Right lung (tissue), 5 donors: ENCODE results near the gene LDAH. TPM values are rescaled to one million over a fixed set of nuclear protein-coding genes. Genes with fewer than 3 reads are reported as not detected.

Source experiments
- DNase-seq, 2 donors: peaks; one replicate each; pipeline ENCODE4 v3.0.0-alpha.2; 2013
- polyA plus RNA-seq, 5 donors: library from polyadenylated mRNA; unstranded; fragments of 120-200 nt; gene quantifications; one replicate each; pipeline versions ENCODE4 v1.2.1 to v1.2.3, GENCODE V29; 2013; ENCODE audit warnings: inconsistent platforms in 1 of 5, low replicate concordance in 1 of 5; ENCODE audit not compliant: insufficient read length in 5 of 5, insufficient read depth in 1 of 5

The LDAH gene
- polyA plus RNA-seq, 5 donors = 17.9 to 27.3 (median 25.0) TPM

DNA sequence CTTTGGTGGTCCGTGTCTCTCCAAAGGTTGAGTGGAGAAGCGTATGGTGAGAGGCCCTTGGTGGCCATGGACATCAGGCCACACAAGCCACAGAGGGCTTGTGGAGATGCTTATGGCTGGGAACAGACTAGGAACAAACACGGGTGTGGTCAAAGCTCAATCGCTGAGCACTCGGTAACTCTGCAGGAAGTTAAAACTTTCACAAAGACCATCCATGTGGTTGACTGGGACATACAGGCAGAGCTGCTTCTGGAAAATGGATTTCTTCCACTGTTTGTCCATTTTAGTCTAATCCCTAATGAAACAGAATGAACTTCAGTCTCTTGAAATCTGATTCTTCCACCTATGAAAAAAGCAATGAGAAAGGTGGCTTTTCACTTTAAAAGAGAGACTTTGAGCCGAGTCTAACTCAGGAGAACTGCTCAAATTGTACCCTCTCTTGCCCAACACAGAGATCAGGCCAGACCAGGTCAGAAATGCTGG, 138.3 kb downstream of the LDAH start:
- DNase-seq = no peak

DNA sequence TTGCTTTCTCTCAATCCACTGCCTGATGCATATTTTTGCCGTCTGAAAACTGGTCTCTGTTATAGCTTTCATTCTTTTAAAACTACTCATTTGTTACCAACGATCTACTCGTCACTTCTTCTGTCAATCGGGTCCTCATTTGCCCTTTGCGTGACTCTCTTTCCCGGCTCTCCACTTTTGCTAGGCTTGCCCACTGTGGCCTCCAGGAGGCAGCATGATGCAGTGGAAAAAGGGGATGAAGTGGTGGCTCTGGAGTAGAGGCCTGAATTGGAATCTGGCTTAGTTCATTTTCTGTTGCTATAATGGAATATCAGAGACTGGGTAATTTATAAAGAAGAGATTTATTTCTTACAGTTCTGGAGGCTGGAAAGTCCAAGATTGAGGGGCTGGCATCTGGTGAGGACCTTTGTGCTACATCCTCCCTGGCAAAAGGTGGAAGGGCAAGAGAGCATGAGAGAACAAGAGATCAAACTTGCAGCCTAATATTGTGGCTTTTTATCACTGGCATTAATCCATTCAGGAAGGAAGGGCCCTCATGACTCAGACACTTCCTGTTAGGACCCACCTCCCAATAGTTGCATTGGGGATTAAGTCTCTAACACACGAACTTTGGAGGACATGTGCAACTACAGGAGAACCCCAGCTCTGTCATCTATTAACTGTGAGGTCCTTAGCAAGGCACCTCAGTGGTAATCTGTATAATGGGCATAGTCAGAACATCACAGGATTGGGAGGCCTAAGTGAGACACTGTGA, 140.6 kb downstream of the LDAH start:
- no peak for DNase-seq

DNA sequence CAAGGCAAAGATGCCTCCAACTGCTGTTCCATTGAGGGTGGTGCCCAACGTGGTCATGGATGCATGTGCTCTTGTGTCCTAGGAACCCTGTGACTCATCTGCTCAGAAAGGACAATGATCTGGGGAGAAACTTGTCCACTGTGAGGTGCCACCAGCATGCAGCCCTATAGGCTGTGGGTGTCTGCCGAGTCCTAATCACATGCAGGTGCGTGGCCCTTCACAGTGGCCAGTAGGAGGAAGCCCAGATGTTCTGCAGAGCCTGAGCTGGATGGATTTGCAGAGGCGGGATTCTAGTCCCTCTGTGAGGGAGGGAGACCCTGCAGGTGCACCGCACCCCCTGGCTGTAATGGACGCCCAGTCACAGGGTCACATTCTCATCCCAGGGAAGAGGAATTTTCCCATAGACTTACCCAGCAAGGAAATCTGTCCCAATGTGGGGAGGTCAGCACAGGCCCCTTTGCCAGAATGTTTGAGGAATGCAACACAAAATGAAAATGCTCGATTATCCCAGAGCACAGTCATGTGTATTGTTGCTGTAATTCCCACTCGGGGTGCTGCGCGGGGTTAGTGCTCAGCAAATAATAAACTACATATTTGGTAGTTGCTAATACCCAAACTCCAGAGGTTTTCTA, 142.0 kb downstream of the LDAH start:
- DNase-seq = no peak

DNA sequence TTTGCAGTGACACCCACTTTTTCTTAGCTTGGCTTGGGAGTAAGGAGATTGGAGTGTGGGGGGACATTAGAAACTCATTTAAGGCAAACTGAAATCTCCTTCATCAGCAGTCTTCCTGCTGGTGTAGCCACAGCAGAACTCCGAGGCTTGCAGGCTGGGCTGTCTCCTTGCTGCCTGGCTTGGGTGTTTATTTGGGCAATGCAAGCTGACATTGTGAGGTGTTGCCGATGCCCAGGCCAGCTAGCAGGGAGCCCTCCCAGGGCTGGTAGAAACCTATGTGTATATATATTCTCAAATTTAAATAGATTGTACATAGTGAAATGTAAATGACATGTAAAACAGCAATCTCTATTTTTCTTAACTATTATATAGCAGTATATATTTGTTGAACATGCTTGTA, 144.1 kb downstream of the LDAH start:
- DNase-seq = no peak

DNA sequence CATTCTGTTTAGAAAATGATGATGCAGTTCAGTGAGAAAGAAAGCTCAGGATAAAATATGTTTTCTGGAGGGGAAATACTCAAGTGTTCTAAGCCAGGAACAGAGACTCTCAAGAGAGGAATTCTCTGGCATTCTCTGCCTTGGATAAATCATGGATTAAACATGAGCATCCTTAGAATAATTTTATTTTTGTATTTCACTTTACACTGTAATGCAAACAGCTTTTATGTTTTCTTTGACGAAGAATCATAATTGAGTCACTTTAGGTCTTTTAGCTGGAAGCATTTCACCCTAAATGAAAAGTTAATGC, 144.9 kb downstream of the LDAH start:
- no peak for DNase-seq

DNA sequence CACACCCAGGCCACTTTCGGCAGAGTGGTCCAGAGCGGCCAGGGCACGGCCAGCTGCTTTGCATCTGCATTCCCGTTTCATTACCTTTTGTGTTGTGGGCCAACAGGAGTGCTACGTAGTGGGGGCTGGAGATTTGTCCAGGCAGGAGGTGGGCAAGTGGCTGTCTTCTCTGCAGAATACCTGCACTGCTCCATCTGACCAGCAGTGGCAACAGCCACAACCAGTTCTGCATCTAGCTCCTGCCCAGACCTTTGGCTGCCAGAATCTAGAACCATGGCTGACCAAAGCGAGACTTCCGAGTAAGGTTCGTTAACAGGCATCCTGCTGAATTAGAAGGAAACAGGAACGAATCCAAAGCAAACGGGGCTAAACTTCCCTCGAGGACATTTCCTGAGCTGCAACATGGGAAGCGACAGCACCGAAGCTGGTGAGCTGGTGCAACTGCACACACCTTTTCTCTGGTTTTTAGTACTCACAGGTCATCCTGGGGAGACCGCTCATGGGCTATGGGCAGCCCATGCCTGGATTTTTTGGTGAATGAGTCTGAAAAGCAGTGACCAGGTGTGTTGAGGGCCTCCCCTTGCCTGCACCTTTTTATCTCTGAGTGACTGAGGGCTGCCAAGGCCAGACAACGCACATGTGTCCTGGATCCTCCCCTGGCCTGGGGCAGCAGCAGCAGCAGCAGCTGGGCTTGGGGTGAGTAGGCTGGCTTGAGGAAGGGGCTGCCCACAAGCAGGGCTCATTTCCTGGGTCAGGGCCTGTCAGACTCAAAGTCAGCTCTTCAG, 145.4 kb downstream of the LDAH start:
- DNase-seq = no peak

DNA sequence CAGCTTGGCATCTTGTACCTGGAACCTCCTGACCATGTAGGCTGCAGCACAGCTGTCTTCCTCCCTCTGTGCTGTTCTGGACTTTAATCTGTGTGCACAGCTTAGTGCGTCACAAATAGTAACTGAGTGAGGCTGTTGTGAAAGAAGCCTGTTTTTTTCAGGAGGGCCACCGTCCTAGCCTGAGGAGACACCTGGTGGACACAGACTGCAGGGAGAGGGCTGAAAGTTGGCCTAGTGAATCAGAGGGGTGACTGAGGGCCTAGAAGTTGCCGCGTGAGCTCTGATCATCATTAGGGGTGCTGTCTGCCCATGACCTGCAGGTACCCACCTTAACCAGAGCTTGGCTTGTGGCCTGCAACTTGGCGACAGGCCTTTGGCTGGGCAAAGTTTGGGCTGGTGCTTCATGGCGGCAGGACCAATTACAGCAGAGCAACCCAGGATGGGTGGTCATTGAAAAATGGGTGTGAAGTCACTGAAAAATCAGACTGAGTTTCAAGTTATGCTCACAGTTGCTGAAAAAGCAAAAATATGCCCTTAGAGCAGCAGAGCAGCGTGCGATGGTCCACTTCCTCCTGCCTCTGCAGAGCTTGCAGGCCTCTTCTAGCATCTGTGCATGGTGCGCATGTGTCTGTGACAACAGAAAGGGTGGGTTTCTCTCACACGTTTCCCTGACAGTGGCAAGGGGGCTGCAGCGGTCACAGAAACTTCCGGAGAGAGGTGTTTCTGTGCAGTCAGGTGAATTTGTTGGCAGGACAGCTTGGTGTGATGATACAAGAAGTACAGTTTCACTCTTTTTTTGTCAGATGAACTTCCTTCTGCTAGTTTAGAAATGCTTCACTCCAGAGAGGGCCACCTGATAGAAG, 146.3 kb downstream of the LDAH start:
- DNase-seq = no peak

DNA sequence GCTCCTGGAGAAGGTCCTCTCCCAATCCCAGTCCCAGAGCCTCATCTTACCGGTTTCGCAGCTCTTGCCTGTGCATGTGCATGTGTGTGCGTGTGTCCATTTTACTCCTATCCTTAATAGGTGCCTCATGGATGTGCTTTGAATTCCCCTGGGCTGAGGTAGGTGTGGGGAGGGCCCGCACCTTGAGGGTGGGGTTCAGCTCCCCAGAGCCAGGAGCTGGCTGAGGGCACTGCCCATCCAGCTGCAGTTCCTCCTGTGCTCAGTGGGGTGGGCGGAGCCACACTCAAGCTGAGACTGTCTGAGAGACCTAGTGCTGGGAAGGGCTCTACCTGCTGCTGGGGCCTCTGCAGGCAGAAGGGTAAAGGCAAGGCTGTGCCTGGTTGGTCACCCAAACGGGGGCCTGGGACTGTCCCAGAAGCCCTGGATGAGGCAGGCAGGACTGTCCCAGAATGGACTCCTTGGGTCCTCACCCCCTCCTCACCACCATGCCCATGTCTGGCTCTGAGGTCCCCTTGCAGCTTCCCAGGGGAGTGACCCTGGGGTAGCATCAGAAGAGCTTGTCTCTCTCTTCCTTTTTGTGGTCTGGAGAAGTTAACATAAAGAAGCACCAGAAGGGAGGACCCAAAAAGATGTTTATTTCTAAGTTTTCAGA, 147.1 kb downstream of the LDAH start:
- no peak for DNase-seq

DNA sequence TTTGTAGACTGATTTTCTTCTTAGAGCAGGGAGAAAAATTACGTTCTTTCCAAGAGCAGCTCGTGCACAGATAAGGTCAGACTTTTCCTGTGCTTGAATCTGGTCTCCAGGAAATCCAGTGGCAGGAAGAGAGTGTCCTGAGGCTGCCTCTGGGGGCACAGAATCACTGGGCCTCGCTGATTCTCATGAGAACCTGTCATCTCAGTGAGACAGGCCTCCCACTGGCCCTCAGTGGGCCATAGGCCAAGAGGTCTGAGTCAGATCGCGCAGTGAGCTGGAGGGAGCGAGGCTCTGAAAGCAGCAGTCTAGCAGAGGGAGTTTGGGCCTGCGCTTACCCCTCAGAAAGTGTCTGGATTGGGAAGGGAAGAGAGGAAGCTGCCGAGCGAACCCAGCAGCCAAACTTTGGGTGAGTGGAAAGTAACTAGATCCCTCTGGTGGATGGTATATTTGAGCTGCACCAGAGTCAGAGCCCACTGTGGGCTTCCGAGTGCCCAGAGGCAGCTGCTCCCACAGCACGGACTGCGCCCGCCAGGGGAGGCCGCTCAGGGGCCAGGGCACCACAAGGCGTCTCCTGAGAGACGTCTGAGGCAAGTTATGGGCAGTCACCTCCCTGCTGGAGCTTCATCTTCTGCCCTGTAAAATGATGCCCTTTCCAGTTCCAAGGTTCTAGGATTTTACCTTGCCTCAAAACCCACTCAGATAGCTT, 147.8 kb downstream of the LDAH start:
- DNase-seq = no peak

DNA sequence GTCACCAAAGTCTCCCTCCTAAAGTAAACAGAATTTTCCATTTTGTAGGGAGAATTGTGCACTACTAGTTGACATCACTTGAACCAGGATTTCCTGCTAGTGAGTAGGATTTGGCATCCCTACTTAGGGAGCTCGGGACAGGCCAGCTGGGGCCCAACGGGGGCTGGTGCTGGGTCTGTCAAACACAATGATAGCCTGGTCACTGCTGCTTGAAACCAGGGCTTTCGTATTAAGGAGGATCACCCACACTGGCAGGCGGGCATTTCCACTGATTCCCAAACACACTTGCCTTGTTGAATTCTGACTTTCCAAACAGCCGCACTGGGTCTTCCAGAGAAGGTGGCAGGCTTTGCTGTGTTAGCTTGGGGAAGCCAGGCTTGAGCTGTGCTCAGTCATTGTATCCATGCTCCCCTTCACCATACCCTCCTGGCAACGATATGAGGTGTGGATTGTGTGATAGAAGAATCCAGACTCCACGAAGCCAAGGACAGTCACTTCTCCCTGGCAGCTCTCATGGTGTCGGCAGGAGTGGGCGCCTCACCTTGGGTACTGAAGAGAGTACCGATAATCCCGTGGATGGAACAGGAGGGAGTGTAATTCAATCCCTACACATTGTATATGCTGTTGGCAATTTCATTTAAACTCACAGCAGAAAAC, 148.5 kb downstream of the LDAH start:
- DNase-seq = no peak

DNA sequence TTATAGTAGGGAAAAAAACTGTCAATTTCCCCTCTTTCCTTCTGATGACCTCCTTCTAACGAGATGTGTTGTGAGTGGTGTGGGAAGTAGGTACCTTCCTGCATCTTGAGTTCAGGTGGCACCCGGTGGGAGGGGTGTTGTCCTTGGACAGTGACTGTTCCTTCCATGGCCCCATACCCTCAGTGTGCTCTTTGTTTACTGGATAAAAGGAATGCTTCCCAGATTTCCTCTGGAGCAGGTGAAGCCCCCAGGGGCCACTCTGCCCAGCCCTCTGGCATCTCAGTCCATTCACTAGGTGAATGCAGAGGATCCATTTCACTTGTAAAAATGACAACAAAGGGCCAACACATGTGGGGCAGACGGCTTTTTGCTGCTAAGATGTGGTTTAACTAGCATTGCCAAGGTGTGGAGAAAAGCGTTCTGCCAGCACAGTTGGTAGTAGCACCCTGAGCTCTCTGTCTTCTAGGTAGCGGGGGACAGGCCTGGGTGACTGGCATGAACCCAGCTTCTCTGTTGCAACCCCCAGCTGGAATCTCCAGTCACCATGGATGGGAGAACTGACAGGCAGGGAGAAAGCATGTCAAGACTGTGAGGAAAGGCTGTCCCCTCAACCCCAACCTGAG, 149.1 kb downstream of the LDAH start:
- no peak for DNase-seq

DNA sequence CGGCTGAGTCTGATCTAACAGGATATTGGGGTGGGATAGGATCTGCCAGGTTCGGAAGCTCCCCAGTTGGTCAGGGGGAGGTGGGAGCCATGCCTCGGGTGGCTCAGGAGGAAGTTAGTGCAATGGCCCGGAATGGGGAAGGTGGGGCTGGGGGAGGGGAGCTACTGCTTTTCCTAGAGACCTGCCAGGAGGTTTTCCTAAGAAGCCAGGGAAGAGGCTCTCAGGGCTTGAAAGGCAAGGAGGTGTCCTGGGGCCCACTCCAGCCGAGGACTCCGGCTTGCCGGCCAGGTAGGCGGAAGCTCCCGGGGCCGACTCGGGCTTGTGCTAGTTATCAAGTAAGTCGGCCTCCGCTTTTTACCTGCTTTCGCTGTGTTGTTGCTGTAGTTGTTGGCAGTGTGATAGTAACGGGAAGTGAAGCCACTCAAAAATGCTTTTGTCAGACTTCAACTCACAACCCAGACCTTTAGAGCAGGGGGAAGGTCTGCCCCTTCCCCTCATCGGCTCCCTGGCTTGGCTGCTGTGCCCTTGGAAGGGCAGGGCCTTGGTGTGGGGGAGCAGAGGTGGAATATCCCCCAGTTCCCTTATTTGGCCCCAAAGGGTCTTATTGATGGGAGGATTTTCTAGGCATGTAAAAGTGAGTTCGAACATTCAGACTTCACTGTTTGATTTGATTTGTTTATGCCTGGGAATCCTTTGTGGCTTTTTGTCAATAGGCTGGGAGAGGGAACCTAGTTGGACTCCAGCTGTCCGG, 150.5 kb downstream of the LDAH start:
- DNase-seq = no peak

DNA sequence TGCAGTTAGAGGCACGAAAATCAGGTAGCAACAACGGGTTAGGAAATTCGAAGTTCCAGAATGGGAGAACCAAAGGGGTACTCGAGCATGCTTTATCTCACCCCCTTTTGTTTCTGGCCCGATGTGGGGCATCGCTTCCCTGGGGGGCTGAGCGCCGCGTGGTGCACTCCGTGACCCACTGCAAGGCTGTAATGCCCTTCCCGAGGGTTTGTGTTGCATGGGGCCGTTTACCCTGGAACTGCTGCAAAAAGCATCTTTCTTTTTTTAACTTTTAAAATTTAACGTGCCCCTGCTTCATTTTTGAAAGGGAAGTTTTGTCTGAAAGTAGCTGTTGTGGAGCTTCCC, 151.2 kb downstream of the LDAH start:
- no peak for DNase-seq

DNA sequence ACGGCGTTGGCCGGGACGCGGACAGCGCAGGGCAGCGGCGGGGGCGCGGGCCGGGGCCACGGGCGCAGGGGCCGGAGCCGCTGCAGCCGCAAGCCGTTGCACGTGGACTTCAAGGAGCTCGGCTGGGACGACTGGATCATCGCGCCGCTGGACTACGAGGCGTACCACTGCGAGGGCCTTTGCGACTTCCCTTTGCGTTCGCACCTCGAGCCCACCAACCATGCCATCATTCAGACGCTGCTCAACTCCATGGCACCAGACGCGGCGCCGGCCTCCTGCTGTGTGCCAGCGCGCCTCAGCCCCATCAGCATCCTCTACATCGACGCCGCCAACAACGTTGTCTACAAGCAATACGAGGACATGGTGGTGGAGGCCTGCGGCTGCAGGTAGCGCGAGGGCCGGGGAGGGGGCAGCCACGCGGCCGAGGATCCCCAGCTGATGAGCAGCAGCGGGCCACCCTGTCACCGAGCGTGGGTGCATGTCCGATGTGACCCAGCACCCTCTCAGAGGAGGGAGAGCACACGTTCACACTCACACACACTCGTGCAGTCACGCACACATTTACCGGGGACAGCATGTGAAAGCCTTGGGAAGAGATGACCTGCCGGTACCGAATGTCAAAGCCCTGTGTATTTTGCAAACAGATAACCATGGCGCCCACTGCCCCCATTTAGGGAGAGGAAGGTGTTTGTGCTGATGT, 151.7 kb downstream of the LDAH start:
- DNase-seq = no peak

DNA sequence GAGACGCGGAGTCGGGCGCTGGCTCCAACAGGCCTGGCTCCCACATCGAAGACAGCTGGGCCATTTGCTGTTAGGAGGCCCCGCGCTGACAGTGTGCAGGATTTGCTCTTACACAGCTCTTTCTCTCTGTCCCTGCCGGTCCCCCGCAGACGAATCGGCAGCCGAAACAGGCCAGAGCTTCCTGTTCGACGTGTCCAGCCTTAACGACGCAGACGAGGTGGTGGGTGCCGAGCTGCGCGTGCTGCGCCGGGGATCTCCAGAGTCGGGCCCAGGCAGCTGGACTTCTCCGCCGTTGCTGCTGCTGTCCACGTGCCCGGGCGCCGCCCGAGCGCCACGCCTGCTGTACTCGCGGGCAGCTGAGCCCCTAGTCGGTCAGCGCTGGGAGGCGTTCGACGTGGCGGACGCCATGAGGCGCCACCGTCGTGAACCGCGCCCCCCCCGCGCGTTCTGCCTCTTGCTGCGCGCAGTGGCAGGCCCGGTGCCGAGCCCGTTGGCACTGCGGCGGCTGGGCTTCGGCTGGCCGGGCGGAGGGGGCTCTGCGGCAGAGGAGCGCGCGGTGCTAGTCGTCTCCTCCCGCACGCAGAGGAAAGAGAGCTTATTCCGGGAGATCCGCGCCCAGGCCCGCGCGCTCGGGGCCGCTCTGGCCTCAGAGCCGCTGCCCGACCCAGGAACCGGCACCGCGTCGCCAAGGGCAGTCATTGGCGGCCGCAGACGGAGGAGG, 152.4 kb downstream of the LDAH start:
- no peak for DNase-seq

DNA sequence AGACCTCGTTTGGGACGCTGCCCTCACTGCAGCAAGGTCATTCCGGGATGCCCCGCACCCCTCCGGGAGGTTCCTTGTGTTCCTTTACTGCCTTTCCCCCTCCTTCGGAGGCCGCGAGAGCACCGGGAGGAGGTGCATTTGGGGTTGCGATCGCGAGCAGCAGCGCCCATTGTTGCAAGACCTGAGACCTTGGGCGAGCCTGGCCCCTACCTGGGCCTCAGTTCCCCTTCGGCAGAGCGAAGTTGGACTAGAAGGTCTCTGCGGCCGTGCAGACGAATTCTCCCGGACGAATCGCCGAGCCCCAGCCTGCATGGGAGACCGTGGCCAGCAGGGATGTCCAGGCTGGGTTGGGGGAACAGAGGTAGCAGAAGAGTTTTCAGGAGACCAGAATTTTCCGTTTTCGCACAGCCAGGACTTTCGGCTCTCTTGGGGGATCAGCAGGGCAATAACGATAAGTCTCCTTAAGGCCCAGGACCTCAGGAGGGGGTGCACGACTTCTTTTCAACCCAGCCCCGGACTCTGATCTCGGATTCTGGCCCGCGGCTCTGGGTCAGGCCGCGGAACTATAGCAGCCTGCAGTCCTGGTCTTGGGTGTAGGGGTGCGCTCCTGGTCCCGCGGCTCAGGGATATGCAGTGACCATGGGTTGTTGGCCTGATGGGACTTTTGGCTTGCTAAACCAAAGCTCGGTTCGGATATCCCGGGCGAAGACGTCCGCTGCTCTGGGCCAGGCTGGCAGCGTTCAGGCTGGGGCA, 153.2 kb downstream of the LDAH start:
- DNase-seq = no peak

DNA sequence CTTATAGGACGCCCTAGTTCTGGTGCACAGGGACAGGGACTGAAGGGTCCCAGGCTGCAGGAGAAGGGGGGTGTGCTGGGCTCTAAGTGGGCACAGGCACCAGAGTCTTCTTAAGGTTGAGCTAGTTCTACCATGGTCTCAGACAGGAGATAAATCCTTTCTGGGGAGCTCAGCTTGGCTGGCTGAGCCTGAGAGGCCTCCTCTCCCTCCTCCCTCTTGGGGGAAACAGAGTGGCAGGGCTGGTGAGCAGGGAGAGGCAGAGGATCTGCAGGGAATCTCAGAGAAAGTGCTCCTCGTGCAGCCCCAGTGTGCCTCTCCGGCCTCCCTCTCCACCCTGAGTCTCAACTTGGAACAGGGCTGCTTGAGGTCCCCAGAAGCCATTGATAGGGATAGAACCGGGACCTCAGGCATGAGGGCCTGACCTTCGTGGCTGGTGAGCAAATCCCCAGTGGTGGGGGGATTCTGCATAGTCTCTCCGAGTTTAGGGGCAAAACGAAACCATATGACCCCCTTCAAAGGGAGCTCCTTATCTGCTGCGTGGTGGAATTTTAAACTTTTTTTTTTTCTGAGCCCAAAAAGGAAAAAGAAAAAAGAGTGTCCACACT, 153.9 kb downstream of the LDAH start:
- no peak for DNase-seq
